ENCODE results near the gene SLC35B2. TPM values are rescaled to one million over a fixed set of nuclear protein-coding genes. Genes with fewer than 3 reads are reported as not detected.
A peak's percentile ranks its signal among the peaks of the same experiment; 100 is the strongest.

SLC35B2 gene
- polyA plus RNA-seq, 1 of the 3 experiments (the other 2 are of a cell fraction) = 125 TPM

- WGBS (ENCODE audit: low lambda C conversion rate) = 21% methylated on average over 5 of the region's 5 CpGs
- DNase-seq = peak; percentile 75
- no peak overlapping the region for H2AFZ ChIP-seq (ENCODE audit: low read depth)
- no peak overlapping the region for H3K9ac ChIP-seq
- peaks cover 15 to 37% of the 10 kb centered on the region in 2 experiments; a peak in 2 of 4 replicates for H3K4me1 ChIP-seq (ENCODE audit: control insufficient read depth in 1 of 2, insufficient read depth in 2 of 2, low read depth in 1 of 2, low read length in 1 of 2)
- no peak overlapping the region for H3K4me2 ChIP-seq
- ChIA-PET CTCF (interaction anchor here (0.5 to 9.1 kb wide), 38 partner anchors 10 to 226 kb away, joined by 3 to 238 read pairs (median 4); partner anchors contain the start of genes AARS2, HSP90AB1, SLC29A1 and SLC35B2), POLR2A (interaction anchor here (0.6 to 1.4 kb wide), 6 partner anchors 11 to 119 kb away, joined by 3 to 9 read pairs (median 4); partner anchors contain the start of genes CDC5L and SLC35B2)
- H3K27me3 ChIP-seq (ENCODE audit: insufficient read depth) = peaks cover 36% of the 10 kb centered on the region
- H3K36me3 ChIP-seq (replicated peaks in 1 of 2; ENCODE audit: control insufficient read depth in 1 of 2, insufficient read depth in 2 of 2, low read length in 1 of 2) = no peaks in the 10 kb centered on the region
- H3K27ac ChIP-seq (ENCODE audit: low read depth in 2 of 2, low read length in 1 of 2) = no peak overlapping the region
- TF ChIP-seq MXI1 (IDR thresholded peaks at IDR 0.05; ENCODE audit: low read depth, low read length) (no peak), USF1 (IDR thresholded peaks at IDR 0.05; ENCODE audit: borderline replicate concordance, low read depth) (no peak), GABPA (IDR thresholded peaks at IDR 0.05; ENCODE audit: low read depth) (no peak), CTCF (IDR thresholded peaks at IDR 0.05) (peak; percentile 98), FOXJ3 (CRISPR knock-in tag; IDR thresholded peaks at IDR 0.05) (no peak), MEF2A (IDR thresholded peaks at IDR 0.05; ENCODE audit: borderline replicate concordance, low read depth) (no peak), POLR2AphosphoS5 (IDR thresholded peaks at IDR 0.05; ENCODE audit: low read depth, low read length) (no peak), SIN3A (IDR thresholded peaks at IDR 0.05; ENCODE audit: borderline replicate concordance, low read depth, low read length) (no peak), TCF12 (IDR thresholded peaks at IDR 0.05) (peak; percentile 8; the same call in 1 of the 2 replicates), SMC3 (IDR thresholded peaks at IDR 0.05; ENCODE audit: low read depth, low read length) (peak; percentile 90), RXRA (IDR thresholded peaks at IDR 0.05; ENCODE audit: borderline replicate concordance, low read depth) (no peak), IRF3 (IDR thresholded peaks at IDR 0.05; ENCODE audit: low read depth, low read length) (no peak), RAD21 (IDR thresholded peaks at IDR 0.05; ENCODE audit: low read length) (peak; percentile 96), ELF1 (IDR thresholded peaks at IDR 0.05) (no peak), PBX3 (IDR thresholded peaks at IDR 0.05) (no peak), CHD2 (IDR thresholded peaks at IDR 0.05; ENCODE audit: low read length, partially characterized antibody) (peak; percentile 26), ZBTB33 (IDR thresholded peaks at IDR 0.05; ENCODE audit: borderline replicate concordance, low read depth) (no peak), USF2 (IDR thresholded peaks at IDR 0.05; ENCODE audit: borderline replicate concordance, low read depth, low read length) (no peak), FOXM1 (IDR thresholded peaks at IDR 0.05; ENCODE audit: low read depth) (no peak)
- H3K9me2 ChIP-seq = no peaks in the 10 kb centered on the region
- peaks cover 11% of the 10 kb centered on the region for H3F3A ChIP-seq (replicated peaks; ENCODE audit: insufficient read depth)
- H4K20me1 ChIP-seq (ENCODE audit: insufficient read depth) = no peaks in the 10 kb centered on the region
- H3K9me3 ChIP-seq = no peaks in the 10 kb centered on the region
- peak overlapping the region in 1 of 2 experiments; percentile 28; a peak in 1 of 4 replicates for H3K4me3 ChIP-seq (ENCODE audit: low read depth in 2 of 2, low read length in 1 of 2)
- peaks cover 14% of the 10 kb centered on the region; the same call in 1 of the 2 replicates for H3K79me2 ChIP-seq (ENCODE audit: insufficient read depth)
Observed at GRCh38 chr6:44268095-44268628, 10.8 kb upstream of the SLC35B2 start.
